ENCODE results near the gene C1QTNF3.
"Not testable (repeated sequence)": the region's sequence is repeated elsewhere in the genome, so short reads cannot be mapped to it uniquely, and the experiment has no call there.

C1QTNF3 gene

DNA sequence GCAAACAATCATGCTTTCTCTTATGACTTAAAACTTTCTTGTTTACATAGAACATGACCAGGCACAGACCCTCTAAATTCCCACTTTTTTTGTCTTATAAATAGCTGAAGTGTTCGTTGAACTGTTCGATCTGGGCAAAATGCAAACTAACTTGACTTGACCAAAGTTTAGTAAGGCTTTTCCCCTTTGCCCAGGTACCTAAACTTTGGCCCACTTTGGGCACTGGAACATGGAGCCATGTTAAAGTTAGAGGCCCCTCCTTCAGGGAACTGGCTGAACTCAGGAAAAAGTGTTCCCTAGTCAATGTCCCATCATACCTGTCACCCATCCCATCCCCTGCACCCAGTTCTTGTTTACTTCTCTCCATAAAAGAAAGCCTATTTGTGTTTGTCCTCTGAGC is 25.8 kb downstream of the C1QTNF3 start:
- DNase-seq: no peak

DNA sequence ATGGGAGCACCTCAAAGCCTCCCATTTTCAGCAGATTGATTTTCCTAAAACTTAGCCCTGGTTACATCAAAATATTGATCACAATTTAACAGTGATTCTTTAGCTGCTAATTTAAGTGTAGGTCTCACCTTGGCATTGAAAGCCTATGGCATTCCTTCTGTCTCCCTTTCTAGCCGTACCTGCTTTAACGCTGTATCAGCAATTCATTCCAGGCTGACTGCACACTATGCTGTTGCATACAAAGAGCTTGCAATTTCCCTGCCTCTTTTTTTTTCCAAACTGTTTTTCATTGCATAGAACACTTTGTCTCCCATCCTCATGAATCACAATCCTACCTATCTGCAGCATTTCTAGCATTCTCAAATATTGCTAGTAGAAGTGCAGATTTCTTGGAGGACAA is 26.3 kb downstream of the C1QTNF3 start:
- DNase-seq: no peak

DNA sequence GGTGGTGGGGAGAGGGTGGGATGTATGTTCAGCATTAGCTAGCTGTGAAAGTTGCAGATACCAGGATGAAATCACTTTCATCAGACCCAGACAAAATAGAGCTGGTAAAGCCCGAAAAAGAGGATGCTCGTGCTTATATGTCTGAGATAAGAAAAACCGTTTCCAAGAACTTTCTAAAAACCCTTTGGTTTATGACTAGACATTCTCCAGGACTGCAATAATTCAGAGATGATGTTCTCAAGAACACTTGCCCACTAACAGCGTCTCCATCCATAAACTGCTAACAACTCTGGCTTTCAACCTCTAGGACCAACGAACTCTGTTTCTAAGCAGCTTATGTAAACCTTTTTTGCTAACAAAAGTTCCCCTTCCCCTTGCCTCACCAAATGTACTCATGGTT is 26.8 kb downstream of the C1QTNF3 start:
- no peak for DNase-seq

DNA sequence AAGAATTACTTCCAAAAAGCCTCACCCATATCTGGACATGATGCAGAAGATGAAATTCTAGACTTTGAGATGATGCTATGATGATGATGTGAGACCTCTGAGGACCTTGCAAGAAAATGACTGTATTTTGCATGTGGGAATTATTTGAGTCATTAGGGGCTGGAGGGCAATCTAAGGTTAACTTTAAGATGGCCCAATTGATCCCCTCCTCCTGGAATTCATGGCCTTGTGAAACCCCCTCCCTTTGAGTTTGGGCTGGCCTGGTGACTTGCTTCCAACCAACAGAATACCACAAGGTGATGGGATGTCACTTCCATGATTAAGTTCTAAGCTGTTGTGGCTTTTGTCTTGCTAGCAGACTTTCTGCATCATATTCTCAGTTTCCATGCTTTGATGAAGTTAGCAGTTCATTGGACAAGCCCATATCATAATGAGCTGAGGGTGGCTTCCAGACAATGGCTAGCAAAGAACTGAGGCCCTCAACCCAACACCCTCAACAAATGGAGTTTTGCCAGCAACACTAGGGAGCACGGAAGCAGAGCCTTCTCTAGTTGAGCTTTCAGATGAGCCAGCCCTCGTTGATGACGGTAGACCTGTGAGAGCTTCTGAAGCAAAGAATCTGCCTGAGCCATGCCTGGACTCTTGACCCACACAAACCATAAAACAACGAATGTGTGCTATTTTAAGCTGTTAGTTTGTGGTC is 27.7 kb downstream of the C1QTNF3 start:
- DNase-seq: no peak

DNA sequence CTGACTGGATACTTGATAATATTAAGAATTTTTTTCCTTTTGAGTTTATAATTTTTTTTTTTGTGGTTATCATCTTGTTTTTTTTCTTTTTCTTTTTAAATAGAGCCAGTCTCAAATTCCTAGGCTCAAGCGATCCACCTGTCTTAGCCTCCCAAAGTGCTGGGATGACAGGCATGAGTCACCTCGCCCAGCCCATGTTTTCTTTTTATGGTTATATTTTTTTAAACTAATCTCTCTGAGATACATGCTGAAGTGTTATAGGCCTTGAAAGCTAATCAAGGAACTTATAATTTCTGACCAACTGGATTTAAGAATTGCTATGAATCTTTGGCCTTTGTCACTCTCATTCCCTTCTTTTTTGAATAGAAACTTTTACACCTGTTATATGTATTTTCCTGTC is 28.4 kb downstream of the C1QTNF3 start:
- no peak for DNase-seq

DNA sequence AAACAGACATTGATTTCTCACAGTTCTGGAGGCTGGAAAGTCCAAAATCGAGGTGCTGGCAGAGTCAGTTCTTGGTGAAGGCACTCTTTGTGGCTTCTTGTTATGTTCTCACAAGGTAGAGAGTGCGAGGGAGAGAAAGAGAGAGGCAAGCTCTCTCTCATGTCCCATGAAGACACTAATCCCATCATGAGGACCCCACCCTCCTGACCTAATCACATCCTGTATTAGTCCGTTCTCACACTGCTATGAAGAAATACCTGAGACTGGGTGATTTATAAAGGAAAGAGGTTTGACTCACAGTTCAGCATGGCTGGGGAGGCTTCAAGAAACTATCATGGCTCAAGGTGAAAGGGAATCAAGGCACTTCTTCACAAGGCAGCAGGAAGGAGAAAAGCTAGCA is 29.5 kb downstream of the C1QTNF3 start:
- no peak for DNase-seq

DNA sequence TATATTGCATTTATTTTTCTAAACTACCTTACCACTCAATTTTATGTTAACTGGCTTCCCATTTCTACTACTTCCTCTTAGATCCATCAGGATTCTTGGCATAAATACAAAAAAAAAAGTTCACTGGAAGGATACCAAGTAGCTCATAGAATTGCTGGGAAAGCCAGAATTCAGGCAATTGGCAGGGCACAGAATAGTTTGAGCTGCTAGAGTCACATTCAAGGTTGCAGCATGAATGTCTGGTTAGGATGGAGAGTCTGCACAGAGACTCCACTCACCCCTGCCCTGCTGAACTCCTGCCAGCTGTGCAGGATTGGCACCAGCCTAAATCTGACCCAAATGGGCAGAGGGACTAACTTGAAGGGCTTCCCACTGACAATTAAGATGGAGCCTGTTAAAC is 30.2 kb downstream of the C1QTNF3 start:
- DNase-seq: no peak

DNA sequence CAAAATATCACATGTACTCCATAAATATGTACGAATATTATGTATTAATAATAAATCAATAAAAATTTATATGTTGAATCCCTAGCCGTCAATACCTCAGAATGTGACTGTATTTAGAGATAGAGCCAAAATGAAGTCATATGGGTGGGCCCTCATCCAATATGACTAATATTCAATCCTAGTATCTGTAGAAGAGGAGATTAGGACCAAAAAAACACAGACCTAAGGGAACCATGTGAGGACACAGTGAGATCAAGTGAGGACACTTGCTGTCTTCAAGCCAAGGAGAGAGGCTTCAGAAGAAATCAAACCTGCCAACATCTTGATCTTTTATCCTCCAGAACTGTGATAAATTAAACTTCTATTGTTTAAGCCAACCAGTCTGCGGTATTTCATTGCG is 31.5 kb downstream of the C1QTNF3 start:
- no peak for DNase-seq

DNA sequence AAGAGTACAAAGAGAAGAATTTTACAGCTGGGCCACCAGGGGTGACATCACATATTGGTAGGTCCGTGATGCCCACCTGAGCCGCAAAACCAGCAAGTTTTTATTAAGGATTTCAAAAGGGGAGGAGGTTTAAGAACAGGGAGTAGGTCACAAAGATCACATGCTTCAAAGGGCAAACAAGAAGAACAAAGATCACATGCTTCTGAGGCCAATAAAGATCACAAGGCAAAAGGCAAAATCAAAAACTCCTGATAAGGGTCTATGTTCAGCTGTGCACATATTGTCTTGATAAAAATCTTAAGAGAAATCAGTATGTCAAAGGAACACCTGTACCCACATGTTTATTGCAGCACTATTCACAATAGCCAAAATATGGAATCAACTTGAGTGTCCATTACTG is 32.9 kb downstream of the C1QTNF3 start:
- DNase-seq: not testable (repeated sequence)

DNA sequence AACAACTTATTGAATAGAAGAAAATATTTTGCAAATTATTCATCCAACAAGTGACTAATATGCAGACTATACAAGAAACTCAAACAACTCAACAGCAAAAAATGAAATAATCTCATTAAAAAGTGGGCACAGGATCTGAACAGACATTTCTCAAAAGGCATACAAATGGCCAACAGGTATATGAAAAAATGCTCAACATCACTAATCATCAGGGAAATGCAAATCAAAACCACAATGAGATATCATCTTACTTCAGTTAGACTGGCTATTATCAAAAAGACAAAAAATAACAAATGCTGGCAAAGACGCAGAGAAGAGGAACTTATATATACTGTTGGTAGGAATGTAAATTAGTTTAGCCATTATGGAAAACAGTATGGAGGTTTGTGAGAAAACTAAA is 33.4 kb downstream of the C1QTNF3 start:
- DNase-seq: no peak

DNA sequence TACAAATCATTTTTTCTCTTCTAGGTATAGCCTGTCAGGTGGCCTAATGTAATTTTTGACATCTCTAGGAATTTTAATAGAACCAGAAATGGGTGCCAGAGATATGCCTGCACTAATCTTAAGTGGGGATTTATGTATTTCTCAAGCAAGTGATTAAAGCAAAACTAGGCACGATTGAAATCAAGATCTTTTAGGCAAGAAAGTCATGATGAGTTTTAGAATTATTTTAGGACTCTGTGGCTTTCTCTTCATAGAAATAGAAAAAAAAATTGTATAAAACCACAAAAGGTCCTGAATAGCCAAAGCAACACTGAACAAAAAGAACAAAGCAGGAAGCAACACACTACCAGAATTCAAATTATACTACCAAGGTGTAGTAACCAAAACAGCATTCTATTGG is 34.2 kb downstream of the C1QTNF3 start:
- DNase-seq: no peak

DNA sequence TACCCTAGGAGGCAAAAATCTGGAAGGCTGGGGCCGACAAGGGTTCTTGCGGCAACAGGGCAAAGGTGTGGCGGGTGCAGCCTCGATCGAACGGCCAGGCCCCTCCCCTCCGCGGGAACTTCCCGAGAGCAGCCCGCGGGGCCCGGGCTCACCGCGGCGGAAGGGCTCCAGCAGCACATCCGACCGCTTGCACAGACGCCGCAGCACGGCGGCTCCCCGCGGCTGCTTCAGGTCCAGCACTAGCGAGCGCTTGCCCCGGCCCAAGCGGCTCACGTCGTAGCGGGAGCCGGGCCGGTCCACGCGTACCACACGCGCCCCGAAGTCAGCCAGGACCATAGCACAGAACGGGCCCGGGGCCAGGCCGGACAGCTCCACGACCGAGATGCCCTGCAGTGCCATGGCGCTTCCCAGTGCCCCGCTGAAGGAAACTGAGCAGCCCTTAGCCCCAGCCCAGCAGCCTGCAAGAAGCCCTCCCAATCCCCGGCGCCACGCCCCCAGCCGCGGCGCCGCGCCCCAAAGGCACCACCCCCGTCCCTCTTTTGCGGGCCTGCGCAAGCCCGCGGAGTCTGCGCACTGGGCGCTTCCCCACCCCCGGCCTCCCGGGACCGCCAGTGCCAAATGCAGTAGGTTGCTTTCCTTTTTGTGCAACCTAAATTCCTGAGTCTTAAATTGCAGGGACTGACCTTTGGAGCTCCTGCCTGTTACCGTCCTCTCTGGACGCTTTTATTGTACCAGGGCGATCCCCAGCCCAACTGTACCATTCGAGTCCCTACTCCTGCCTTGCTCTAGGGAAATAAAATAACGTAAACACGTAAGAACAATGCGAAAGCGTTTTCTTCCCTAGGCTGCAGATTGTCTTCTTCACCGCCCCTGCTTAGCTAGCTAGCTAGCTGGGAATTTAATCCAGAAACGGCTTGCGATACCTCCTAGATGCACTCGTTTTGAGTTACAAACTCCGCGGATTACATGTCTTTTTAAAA is 35.1 kb downstream of the C1QTNF3 start, which contains the start of gene AMACR:
Gene AMACR (minus strand): TSS at position 430 of the 980 bp plus-strand sequence. CDS start 31 bp downstream, at position 399.
- DNase-seq: peak; percentile 88

DNA sequence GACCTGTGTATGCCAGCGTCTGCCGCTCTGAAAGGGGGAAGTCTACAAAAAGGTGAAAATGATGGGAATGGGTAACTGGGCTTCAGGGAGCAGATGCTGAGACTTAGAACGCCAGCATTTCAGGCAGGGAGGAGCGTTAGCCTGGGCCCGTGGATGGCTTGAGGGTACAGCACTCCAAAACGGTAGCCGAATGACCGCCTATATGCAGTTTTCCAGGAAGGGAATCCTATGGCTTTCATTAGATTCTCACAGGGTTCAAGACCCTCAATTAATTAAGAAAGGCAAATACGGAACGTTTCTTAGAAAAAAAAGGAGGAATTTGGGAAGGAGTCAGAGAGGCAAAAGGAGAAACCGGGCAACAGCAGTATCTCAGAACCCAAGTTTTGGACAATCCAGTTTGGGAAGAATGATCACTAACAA is 35.8 kb downstream of the C1QTNF3 start:
- DNase-seq: no peak

DNA sequence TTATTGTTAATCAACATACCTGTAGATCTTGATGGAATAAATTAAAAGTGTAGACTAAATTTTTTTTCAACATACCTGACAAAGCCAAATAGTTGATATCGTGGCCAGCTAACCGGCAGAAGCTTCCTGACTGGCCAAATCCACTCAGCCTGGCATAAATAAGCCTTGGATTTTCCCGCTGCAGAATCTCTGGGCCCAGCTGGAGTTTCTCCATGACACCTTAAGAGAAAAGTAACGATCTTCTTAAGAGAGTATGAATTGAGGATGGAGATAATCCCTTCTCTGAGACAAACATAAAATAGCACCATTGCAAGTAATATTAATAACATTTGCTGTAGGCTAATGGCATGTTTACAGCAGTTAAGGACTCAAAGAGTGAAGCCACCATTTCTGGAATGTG is 37.3 kb downstream of the C1QTNF3 start:
- DNase-seq: no peak

DNA sequence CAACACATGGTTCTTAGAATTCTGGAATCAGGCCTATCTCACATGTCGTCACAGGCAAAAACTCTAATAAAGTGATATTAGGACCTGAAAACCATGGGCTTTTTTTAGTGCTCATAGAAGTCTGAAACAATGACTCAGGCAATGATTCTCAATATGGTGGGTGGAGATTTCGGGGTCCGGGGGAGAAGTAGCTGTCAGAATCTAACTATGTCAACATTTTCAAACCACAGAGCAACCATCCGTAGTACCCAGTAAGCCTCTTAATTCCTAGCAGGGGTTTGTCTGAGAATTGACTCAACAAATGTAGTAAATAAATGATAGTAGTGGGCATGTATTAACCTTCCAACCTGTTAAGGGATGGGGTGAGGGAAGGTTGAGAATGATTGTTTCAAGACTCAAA is 37.8 kb downstream of the C1QTNF3 start:
- DNase-seq: no peak

DNA sequence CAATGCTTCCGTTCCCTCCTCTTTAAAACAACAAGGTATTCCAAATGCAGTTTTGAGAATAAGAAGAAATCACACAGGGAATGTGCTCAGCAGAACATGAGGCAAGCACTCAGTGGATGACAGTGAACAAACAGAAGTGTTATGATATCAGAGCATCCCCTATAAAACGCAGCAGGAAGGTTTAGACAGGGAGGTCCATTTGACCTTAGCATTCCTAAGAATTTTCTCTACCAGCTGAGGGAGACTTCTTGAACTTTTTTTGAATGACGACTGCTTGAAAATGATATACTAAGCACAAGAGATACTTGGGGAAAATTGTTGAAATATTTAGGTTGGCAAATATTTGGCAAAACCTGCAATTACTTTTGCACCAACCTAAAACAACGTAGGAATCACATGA is 39.1 kb downstream of the C1QTNF3 start:
- no peak for DNase-seq

DNA sequence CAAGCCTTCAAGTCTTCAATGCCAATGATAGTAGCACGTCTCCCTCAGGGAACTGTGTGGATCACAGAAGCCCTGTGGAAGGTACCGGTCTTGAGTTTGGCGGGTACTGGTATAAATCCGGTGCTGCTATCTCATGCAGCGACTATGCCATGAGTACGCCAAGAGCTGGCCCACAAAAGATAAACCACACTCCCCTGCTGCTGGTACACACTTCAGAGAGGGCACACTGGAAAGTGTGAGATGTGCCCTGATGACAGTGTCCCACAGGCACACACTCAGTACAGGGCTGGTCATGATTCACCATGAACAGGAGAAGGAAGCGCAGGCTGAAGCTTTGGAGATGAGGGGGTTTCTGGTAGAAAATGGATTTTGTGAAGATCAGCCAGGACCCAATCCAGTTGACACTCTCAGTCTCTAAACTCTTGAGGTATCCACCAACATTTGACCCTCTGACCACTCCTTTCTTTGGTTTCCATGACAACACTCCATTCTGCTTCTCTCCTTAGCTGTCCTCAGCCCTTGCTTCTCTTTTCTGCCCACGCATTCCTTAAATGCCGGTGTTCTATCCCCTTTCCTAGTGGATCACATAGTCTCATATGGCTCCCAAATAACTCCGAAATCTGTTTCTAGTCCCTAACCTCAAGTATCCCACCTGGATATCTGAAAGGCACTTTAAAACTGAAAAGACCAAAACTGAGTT is 40.2 kb downstream of the C1QTNF3 start:
- DNase-seq: no peak

DNA sequence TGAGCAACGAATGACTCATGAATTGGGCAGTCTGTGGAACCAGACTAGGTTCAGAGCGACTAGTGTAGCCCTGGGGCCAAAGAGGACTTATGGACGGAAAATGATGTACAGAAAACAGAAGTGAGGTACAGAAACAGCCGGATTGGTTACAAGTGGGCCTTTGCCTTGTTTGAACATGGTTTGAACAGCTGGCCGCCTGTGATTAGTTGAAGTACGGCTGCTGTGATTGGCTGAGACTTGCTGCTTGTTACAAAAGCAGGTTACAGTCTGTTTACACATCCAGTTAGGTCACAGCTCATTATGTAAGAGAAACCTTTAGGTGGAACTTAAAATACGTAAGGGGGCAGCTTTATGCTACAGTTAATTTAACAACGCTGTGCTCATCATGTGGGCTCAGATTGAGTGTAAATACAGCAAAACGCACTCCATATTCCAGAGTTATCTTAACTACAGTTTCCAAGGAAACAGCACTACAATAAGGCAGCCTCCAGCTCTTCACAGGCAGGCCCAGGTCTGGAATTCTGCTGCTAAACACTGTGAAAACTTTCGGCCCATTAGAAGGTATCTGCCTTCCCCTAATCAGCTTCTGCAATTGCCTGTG is 41.7 kb downstream of the C1QTNF3 start:
- DNase-seq: no peak

DNA sequence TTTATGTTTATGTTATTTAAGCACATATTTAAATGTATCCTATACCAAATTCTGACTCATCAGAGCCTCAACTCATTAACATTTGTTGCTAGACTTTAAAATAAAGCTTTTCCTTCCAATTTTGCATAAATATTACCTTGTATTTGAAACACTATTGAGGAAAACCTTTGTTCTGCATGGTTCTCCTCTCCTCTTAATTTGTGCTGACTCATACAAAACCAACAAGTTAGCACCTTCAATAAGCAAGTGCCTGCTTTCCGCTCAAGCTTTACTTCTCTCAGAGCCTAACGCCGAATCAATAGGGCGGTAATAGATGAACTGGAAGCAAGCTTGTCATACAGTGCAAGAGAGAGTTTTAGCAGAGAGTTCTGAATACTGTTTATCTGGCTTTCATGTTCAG is 43.0 kb downstream of the C1QTNF3 start:
- DNase-seq: no peak

DNA sequence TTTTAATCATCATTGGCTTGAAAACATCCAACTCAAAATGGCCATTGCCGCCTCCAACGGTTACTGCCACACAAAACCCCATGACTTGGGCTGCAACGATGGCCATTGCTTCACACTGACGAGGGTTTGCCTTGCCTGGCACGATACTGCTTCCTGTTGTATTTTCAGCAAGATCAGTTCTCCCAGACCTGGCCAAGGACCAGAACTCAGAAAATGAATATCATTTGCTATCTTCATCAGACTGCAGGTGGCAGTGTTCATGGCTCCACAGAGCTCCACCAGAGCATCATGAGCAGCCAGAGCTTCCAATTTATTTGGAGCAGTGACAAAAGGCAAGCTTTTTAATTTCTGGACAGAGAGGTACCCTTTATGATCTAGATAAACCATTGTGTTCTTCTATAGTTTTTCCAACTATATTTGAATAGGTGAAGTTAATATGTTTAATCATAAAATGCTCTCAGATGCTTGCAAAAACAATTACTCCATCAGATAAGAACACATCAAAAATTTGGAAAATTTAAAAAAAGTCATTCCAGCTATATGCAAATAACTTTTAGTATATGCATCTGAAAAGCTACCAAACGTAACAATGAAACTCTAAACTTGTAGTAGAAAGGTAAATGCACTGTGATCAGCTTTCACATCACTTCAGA is 45.6 kb downstream of the C1QTNF3 start:
- no peak for DNase-seq

DNA sequence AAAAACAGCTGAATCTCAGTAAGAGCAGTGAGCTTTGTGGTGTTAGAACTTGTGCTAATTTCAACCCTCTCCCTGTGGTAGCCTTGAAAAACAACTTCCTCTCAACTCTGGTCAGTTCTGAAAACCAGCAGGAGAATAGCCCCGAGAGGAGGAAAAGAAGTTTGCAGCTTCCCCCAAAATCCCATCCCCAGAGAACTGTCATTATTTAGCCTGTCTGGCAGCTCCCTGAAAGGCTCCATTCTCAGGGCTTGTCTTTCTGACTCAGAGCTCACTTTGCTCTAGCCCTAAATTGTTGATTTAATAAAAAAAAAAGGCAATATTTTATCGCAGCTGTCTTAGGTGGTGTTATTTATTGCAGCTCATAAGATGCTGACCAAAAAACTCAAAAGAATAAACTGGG is 47.1 kb downstream of the C1QTNF3 start:
- no peak for DNase-seq

DNA sequence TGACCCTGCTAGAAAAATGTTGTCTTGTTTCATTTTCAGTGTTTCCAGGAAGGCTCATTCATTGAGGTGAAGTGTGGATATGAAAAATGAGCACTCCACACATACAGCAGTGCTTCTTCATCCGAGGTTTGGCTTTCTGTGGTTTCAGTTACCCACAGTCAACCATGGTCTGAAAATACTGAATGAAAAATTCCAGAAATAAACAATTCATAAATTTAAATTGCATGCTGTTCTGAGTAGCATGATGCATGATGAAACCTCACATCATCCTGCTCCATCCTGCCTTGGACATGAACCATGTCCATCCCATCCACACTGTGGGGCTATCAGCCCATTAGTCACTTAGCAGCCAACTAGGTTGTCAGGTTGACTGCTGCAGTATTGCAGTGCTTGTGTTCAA is 48.2 kb downstream of the C1QTNF3 start:
- no peak for DNase-seq

DNA sequence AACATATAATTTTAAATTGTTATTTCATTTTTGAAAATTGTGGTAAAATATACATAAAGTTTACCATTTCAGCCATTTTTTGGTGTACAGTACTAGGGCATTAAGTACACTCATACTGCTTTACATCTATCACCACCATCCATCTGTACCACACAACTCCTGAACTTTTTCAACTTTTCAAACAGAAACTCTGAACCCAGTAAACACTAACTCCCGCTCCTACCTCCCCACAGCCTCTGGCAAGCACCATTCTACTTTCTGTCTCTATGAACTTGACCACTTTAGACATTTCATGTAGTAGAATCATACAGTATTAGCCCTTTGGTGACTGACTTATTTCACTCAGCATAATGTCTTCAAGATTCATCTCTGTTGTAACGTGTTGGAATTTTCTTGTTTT is 50.1 kb downstream of the C1QTNF3 start:
- no peak for DNase-seq
